ENCODE data around the gene BMP7. TPM values are rescaled to one million over a fixed set of nuclear protein-coding genes. Genes with fewer than 3 reads are reported as not detected.

The BMP7 gene
- total RNA-seq, 2 experiments from 2014 or later = 2.2 to 94.2 TPM

DNA sequence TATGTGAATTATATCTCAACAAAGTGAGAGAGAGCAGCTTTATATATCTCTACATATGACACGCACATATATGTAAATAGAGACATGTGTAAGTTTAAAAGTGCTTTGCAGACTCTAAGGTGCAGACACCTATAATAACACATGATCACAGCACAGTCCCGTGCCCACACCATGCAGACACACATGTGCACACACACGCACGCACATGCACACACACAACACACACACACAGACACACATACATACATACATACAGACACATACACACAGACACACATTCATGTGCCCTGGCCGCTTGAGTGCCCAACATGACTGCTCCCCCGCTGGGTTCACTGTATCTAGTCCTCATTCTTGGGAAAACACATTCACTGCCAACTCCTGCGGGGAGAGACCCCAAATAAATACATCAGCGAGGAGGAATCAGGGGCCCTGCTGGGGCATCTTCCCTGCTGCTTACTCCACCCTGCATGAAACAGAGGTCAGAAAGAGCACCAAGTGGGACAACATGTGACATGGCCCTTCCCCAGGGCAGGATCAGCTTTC is 121.3 kb downstream of the BMP7 start:
- no peak overlapping the region for H3K27ac ChIP-seq (ENCODE audit: low read depth, low read length, poor library complexity, severe bottlenecking)
- intact Hi-C loops (cut with micrococcal nuclease; ENCODE audit: unreplicated experiment) = no loop called here
- H4K20me1 ChIP-seq (ENCODE audit: insufficient read depth, low read length) = no peaks in the 10 kb centered on the region
- ChIA-PET POLR2A (no interaction called here), CTCF (ENCODE audit: unreplicated experiment) (no interaction called here)
- TF ChIP-seq CTCF (conservative IDR thresholded peaks at IDR 0.05; ENCODE audit: low read length) (no peak), EZH2phosphoT487 (IDR thresholded peaks at IDR 0.05; ENCODE audit: borderline replicate concordance, low read depth, low read length) (no peak)
- H3K4me3 ChIP-seq (ENCODE audit: low read depth, low read length, poor library complexity, severe bottlenecking) = no peak overlapping the region
- no peak for DNase-seq (ENCODE audit: low spot score)
- no peak overlapping the region for H3K4me2 ChIP-seq (ENCODE audit: low read length)
- H3K9me2 ChIP-seq (ENCODE audit: insufficient read depth, low read length) = no peaks in the 10 kb centered on the region
- no peak overlapping the region for H2AFZ ChIP-seq (ENCODE audit: low read length)
- no TSS peak for BruUV-seq (replicated peaks)
- H3K36me3 ChIP-seq (ENCODE audit: insufficient read depth, low read length) = no peaks in the 10 kb centered on the region
- peaks cover 7% of the 10 kb centered on the region for H3K4me1 ChIP-seq (ENCODE audit: insufficient read depth, low read length, poor library complexity, severe bottlenecking)
- no peaks in the 10 kb centered on the region for H3K9me3 ChIP-seq (ENCODE audit: low read length)
- no peaks in the 10 kb centered on the region for H3K79me2 ChIP-seq (ENCODE audit: insufficient read depth, low read depth, low read length)

DNA sequence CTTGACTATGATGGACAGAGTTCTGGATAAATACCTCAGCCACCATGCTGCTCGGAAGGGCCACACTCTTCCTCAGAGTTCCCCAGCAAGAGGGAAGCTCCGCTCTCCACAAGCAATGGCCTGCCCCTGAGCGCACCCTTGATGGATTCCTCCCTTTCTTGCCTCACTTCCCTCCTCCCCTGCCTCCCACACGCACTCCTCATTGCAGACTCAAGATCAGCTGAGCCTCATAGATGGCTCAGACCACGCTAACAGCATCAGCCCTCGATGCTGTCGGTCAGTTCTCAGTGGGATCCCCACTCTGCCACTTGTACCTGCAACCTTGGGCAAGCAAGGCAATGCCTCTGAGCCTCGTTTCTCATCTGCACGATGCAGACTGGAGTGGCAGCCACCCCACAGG is 123.3 kb downstream of the BMP7 start:
- Histone ChIP-seq H3K79me2 (ENCODE audit: insufficient read depth, low read depth, low read length) (no peaks in the 10 kb centered on the region), H2AFZ (ENCODE audit: low read length) (no peak overlapping the region), H3K27ac (ENCODE audit: low read depth, low read length, poor library complexity, severe bottlenecking) (no peak overlapping the region), H4K20me1 (ENCODE audit: insufficient read depth, low read length) (no peaks in the 10 kb centered on the region), H3K9me2 (ENCODE audit: insufficient read depth, low read length) (no peaks in the 10 kb centered on the region), H3K9me3 (ENCODE audit: low read length) (no peaks in the 10 kb centered on the region), H3K4me1 (ENCODE audit: insufficient read depth, low read length, poor library complexity, severe bottlenecking) (peaks cover 7% of the 10 kb centered on the region), H3K4me2 (ENCODE audit: low read length) (no peak overlapping the region), H3K4me3 (ENCODE audit: low read depth, low read length, poor library complexity, severe bottlenecking) (no peak overlapping the region), H3K36me3 (ENCODE audit: insufficient read depth, low read length) (no peaks in the 10 kb centered on the region)
- DNase-seq (ENCODE audit: low spot score) = no peak
- TF ChIP-seq EZH2phosphoT487 (IDR thresholded peaks at IDR 0.05; ENCODE audit: borderline replicate concordance, low read depth, low read length) (no peak), CTCF (conservative IDR thresholded peaks at IDR 0.05; ENCODE audit: low read length) (no peak)
- no TSS peak for BruUV-seq (replicated peaks)
- ChIA-PET POLR2A (no interaction called here), CTCF (ENCODE audit: unreplicated experiment) (no interaction called here)
- intact Hi-C loops (cut with micrococcal nuclease; ENCODE audit: unreplicated experiment) = no loop called here

- Histone ChIP-seq H3K9me3 (ENCODE audit: low read length) (no peaks in the 10 kb centered on the region), H3K79me2 (ENCODE audit: insufficient read depth, low read depth, low read length) (no peaks in the 10 kb centered on the region), H4K20me1 (ENCODE audit: insufficient read depth, low read length) (no peaks in the 10 kb centered on the region), H3K4me2 (ENCODE audit: low read length) (no peak overlapping the region), H3K4me1 (ENCODE audit: insufficient read depth, low read length, poor library complexity, severe bottlenecking) (peaks cover 7% of the 10 kb centered on the region), H3K4me3 (ENCODE audit: low read depth, low read length, poor library complexity, severe bottlenecking) (no peak overlapping the region), H3K36me3 (ENCODE audit: insufficient read depth, low read length) (no peaks in the 10 kb centered on the region), H3K9me2 (ENCODE audit: insufficient read depth, low read length) (no peaks in the 10 kb centered on the region), H2AFZ (ENCODE audit: low read length) (no peak overlapping the region), H3K27ac (ENCODE audit: low read depth, low read length, poor library complexity, severe bottlenecking) (no peak overlapping the region)
- CTCF ChIA-PET (ENCODE audit: unreplicated experiment) = no interaction called here
- no TSS peak for BruUV-seq (replicated peaks)
- TF ChIP-seq CTCF (conservative IDR thresholded peaks at IDR 0.05; ENCODE audit: low read length) (no peak), EZH2phosphoT487 (IDR thresholded peaks at IDR 0.05; ENCODE audit: borderline replicate concordance, low read depth, low read length) (no peak)
- POLR2A ChIA-PET = no interaction called here
- DNase-seq (ENCODE audit: low spot score) = no peak
- intact Hi-C loops (cut with micrococcal nuclease; ENCODE audit: unreplicated experiment) = no loop called here
Observed at GRCh38 chr20:57142667-57143066, 123.8 kb downstream of the BMP7 start.

Data from OCI-LY7 (cell line).